ENCODE results near the gene TIAL1. TPM values are rescaled to one million over a fixed set of nuclear protein-coding genes. Genes with fewer than 3 reads are reported as not detected.
A peak's percentile ranks its signal among the peaks of the same experiment; 100 is the strongest.

The TIAL1 gene
- total and polyA plus RNA-seq, 2 of the 13 experiments (the other 11 are each of a cell fraction or from before 2014, with no cell fraction given): 31.5 to 148 TPM

GRCh38 chr10:119640875-119641526 is 44.2 kb upstream of the TIAL1 start (continued):
- TF ChIP-seq, protein P1, sequence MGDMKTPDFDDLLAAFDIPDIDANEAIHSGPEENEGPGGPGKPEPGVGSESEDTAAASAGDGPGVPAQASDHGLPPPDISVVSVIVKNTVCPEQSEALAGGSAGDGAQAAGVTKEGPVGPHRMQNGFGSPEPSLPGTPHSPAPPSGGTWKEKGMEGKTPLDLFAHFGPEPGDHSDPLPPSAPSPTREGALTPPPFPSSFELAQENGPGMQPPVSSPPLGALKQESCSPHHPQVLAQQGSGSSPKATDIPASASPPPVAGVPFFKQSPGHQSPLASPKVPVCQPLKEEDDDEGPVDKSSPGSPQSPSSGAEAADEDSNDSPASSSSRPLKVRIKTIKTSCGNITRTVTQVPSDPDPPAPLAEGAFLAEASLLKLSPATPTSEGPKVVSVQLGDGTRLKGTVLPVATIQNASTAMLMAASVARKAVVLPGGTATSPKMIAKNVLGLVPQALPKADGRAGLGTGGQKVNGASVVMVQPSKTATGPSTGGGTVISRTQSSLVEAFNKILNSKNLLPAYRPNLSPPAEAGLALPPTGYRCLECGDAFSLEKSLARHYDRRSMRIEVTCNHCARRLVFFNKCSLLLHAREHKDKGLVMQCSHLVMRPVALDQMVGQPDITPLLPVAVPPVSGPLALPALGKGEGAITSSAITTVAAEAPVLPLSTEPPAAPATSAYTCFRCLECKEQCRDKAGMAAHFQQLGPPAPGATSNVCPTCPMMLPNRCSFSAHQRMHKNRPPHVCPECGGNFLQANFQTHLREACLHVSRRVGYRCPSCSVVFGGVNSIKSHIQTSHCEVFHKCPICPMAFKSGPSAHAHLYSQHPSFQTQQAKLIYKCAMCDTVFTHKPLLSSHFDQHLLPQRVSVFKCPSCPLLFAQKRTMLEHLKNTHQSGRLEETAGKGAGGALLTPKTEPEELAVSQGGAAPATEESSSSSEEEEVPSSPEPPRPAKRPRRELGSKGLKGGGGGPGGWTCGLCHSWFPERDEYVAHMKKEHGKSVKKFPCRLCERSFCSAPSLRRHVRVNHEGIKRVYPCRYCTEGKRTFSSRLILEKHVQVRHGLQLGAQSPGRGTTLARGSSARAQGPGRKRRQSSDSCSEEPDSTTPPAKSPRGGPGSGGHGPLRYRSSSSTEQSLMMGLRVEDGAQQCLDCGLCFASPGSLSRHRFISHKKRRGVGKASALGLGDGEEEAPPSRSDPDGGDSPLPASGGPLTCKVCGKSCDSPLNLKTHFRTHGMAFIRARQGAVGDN (CRISPR knock-in tag; IDR thresholded peaks at IDR 0.05): peak; percentile 32
- TF ChIP-seq ZMYM3 (CRISPR knock-in tag; IDR thresholded peaks at IDR 0.05) (peak; percentile 29), MED1 (CRISPR knock-in tag; IDR thresholded peaks at IDR 0.05) (0 out of 2 replicates have a peak, but pooled peaks have one; percentile 11), ISX (CRISPR knock-in tag; conservative IDR thresholded peaks at IDR 0.05) (0 out of 2 replicates have a peak, but pooled peaks have one; percentile 35), ZNF343 (CRISPR knock-in tag; IDR thresholded peaks at IDR 0.05) (no peak), HIC2 (CRISPR knock-in tag; IDR thresholded peaks at IDR 0.05; ENCODE audit: low read depth) (peak; percentile 40; the same call in 1 of the 2 replicates), RFX5 (IDR thresholded peaks at IDR 0.05; ENCODE audit: low read depth, low read length) (no peak), ZNF766 (CRISPR knock-in tag; IDR thresholded peaks at IDR 0.05; ENCODE audit: borderline replicate concordance) (0 out of 2 replicates have a peak, but pooled peaks have one; percentile 36), TEAD3 (CRISPR knock-in tag; optimal IDR thresholded peaks at IDR 0.05; ENCODE audit: borderline replicate concordance) (peak; percentile 59), ZNF292 (CRISPR knock-in tag; IDR thresholded peaks at IDR 0.05; ENCODE audit: borderline replicate concordance, low read depth) (peak; percentile 62), SOX13 (IDR thresholded peaks at IDR 0.05) (0 out of 2 replicates have a peak, but pooled peaks have one; percentile 15), SOX13 (CRISPR knock-in tag; conservative IDR thresholded peaks at IDR 0.05 in 1 of 2, IDR thresholded peaks at IDR 0.05 in 1 of 2) (no peak)

Measured in HepG2 (cell line).